SK-N-SH (cell line): ENCODE data around the gene SERTM1.

ENCODE experiments used
- CHD2 ChIP-seq: fragments of 150-350 bp; IDR thresholded peaks from 2 replicates; pipeline ENCODE4 v1.6.1; 2018; ENCODE audit warnings: low read length; ENCODE audit not compliant: partially characterized antibody
- CTCF ChIP-seq: fragments of 200-600 bp; sonication (generic); IDR thresholded peaks from 2 replicates; pipeline ENCODE4 v1.6.1; 2017; ENCODE audit warnings: antibody characterized with exemption, mild to moderate bottlenecking, moderate library complexity
- FOXM1 ChIP-seq: IDR thresholded peaks from 2 replicates; pipeline ENCODE4 v1.4.0; 2012; ENCODE audit warnings: low read depth, mild to moderate bottlenecking
- GABPA ChIP-seq: IDR thresholded peaks from 2 replicates; pipeline ENCODE4 v1.4.0; 2012; ENCODE audit warnings: low read depth, mild to moderate bottlenecking
- JUND ChIP-seq: IDR thresholded peaks from 2 replicates; pipeline ENCODE4 v1.4.0; 2012
- NFIC ChIP-seq: IDR thresholded peaks from 2 replicates; pipeline ENCODE4 v1.4.0; 2012; ENCODE audit warnings: borderline replicate concordance
- POLR2AphosphoS5 ChIP-seq: IDR thresholded peaks from 2 replicates; pipeline ENCODE4 v1.6.1; 2012; ENCODE audit warnings: low read depth, low read length
- RAD21 ChIP-seq: IDR thresholded peaks from 2 replicates; pipeline ENCODE4 v1.6.1; 2012; ENCODE audit warnings: mild to moderate bottlenecking, low read length
- REST ChIP-seq: IDR thresholded peaks from 2 replicates; pipeline ENCODE4 v1.6.1; 2012; ENCODE audit warnings: mild to moderate bottlenecking, low read depth, low read length, moderate library complexity
- RFX5 ChIP-seq: IDR thresholded peaks from 2 replicates; pipeline ENCODE4 v1.6.1; 2012; ENCODE audit warnings: mild to moderate bottlenecking, improper control_type of control experiment, low read length
- TAF1 ChIP-seq: IDR thresholded peaks from 2 replicates; pipeline ENCODE4 v1.6.1; 2012; ENCODE audit warnings: low read depth, mild to moderate bottlenecking, low read length, moderate library complexity, borderline replicate concordance
- USF1 ChIP-seq: IDR thresholded peaks from 2 replicates; pipeline ENCODE4 v1.4.0; 2012; ENCODE audit warnings: low read depth, borderline replicate concordance
- YY1 ChIP-seq: IDR thresholded peaks from 2 replicates; pipeline ENCODE4 v1.4.0; 2012; ENCODE audit warnings: low read depth, mild to moderate bottlenecking
- TF ChIP-seq, protein P1 (sequence below): fragments of 150-350 bp; IDR thresholded peaks from 2 replicates; pipeline ENCODE4 v1.6.1; 2017; ENCODE audit warnings: antibody characterized with exemption, low read length, low read depth, borderline replicate concordance

DNA sequence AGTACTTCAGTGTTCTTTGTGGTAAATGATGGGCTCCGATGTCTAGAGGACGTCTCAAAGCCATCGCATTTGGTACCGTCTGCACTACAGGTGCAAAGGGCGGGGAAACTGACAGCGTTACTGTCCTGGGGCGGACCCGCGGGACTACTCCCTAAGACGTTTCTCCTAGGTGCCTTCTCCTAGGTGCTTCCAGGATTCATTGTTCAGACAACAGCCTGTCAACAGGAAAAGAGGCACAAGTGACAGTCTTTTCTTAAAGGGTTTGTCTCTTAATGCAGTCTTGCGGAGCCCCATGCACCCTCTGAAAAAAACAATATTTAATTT, 1.4 kb downstream of the SERTM1 start:
- TF ChIP-seq, protein P1, sequence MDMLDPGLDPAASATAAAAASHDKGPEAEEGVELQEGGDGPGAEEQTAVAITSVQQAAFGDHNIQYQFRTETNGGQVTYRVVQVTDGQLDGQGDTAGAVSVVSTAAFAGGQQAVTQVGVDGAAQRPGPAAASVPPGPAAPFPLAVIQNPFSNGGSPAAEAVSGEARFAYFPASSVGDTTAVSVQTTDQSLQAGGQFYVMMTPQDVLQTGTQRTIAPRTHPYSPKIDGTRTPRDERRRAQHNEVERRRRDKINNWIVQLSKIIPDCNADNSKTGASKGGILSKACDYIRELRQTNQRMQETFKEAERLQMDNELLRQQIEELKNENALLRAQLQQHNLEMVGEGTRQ: no peak
- TF ChIP-seq CHD2: no peak
- no peak for TF ChIP-seq REST
- TF ChIP-seq CTCF: no peak
- TF ChIP-seq FOXM1: no peak
- no peak for TF ChIP-seq TAF1
- TF ChIP-seq RAD21: no peak
- no peak for TF ChIP-seq RFX5
- no peak for TF ChIP-seq GABPA
- no peak for TF ChIP-seq POLR2AphosphoS5
- TF ChIP-seq YY1: no peak
- TF ChIP-seq USF1: no peak
- TF ChIP-seq JUND: no peak
- no peak for TF ChIP-seq NFIC
